ENCODE measurements around the gene CALY.
A peak's percentile ranks its signal among the peaks of the same experiment; 100 is the strongest.

Gene CALY

DNA sequence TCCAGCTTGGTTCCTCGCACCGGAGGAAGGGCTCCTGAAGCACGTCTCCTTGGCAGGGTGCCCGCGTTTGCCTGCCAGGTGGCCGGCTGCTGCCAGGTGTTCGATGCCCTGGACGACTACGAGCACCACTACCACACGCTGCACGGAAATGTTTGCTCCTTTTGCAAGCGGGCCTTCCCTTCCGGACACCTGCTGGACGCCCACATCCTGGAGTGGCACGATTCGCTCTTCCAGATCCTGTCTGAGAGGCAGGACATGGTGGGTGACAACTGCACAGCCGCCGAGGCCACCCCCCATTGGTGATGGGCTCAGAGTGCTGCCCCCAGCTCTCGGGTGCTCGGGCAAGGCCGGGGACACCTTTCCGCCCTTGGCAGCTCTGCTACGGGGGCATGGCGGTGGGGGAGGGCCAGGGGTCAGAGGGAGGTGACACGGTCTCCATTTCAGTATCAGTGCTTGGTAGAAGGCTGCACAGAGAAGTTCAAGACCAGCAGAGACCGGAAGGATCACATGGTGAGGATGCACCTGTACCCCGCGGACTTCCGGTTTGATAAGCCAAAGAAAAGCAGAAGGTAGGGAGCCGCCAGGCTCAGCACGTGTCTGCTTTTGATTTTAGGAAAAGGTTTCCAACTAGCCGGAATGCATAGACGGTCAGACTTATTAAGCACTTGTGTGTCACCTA, 26.8 kb downstream of the CALY start:
- no peak for DNase-seq

GRCh38 chr10:133309100-133309719, 27.5 kb downstream of the CALY start:
- peak; percentile 88 for DNase-seq

DNA sequence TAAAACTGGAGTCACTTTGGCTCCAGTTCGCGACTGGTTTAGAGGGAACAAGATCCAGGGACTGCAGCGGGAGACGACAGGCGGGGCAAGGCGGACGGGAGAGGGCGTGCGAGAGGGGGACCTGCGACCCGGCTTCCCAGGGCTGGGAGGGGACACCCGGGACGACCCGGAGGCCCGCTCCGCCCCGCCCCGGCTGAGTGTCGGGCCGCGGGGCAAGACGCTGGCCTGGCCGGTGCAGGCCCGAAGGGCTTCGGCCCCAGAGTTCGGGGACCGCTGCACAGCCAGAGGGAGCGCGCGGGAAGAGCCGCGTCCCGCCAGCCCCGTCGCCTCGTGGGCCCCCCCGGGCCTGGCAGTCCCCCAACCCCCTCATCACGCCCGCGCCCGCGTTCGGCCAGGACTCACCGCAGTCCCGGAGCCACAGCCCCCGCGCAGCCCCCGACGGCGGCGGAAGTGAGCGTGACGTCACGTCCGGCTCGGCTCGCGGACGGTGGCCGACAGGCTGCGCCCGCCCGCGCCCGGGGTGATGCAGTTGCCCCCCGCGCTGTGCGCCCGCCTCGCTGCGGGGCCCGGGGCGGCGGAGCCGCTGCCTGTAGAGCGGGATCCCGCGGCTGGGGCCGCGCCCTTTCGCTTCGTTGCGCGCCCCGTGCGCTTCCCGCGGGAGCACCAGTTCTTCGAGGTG, 28.1 kb downstream of the CALY start, which contains the start of the genes TUBGCP2 and ZNF511:
Gene TUBGCP2, minus strand, starts transcription at position 452 of the 679 bp plus-strand sequence. CDS start 5,931 bp downstream, outside the sequence.
Gene ZNF511, plus strand, starts transcription at position 494 of the 679 bp plus-strand sequence. Its CDS starts 30 bp downstream, at position 524.
- DNase-seq, result peak; percentile 84

GRCh38 chr10:133307776-133308420, 28.8 kb downstream of the CALY start:
- peak; percentile 89 for DNase-seq

- DNase-seq, result no peak
Measured at GRCh38 chr10:133306941-133307379, 29.7 kb downstream of the CALY start.

GRCh38 chr10:133306097-133306476, 30.6 kb downstream of the CALY start:
- DNase-seq, result no peak

- DNase-seq, result no peak
Measured at GRCh38 chr10:133303206-133303605, 33.5 kb downstream of the CALY start.

- no peak for DNase-seq
Measured at GRCh38 chr10:133302230-133302629, 34.5 kb downstream of the CALY start.

GRCh38 chr10:133299738-133300137, 37.0 kb downstream of the CALY start:
- no peak for DNase-seq

GRCh38 chr10:133299224-133299623, 37.5 kb downstream of the CALY start:
- no peak for DNase-seq

DNA sequence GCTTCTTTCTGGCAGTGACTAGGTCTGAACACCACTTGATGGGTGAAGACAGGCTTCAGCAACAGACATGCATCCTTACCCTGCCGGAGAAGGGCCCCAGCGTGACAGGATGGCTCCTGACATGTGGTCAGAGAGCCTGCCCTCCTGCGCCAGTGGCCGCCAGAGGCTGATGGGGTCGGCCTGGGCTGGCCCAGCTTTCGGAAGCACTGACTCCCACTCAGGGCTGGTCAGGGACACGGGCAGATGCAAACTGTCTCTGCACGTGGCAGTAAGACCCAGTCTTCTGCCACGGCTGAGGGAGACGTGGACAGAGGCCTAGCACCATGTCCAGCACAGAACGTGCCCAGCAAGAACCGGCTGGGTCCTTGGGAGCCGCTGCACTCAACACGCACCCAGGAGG, 38.2 kb downstream of the CALY start:
- no peak for DNase-seq

GRCh38 chr10:133297504-133297903, 39.2 kb downstream of the CALY start:
- no peak for DNase-seq

DNA sequence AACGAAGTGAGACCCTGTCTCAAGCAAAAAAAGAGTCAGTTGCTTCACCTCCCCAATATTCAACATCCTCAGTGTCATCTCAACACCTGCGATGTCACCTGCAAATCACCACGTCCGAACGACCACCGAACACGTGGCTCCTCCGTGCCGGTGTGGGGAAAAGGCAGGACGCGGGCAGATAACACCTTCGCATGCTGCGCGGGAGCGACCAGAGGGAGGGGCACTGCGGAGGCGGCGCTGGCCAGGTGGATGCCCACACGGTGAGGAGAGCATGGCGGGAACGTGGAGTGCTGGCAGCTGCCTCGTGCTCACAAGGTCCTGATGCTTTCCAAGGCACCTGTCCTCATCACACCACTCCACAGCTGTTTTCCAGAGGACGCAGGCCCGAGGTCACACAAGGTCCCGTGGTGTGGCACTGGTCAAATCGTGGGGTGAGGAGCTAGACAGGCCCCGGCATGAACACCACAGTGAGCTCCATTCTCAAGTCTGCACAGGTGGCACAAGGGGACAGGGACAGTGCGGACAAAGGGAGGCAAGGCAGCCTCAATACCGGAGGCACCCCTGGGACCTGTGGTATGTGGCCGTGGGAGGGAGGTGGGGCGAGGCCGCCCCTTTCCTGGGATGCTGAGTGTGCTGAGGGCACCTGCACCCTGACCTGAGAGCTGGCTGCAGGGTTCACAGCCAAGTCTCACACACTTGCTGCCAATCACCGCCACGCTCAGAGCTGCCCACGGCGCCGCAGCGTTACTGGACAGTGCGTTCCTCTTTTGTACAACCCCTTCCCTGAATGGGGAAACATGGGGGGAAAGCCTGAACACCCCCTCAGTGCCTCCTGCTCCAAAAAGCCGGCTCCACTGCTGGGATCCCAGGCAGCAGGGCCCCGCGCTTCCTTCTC, 41.0 kb downstream of the CALY start:
- DNase-seq, result no peak

- no peak for DNase-seq
Measured at GRCh38 chr10:133294189-133294588, 42.5 kb downstream of the CALY start.

GRCh38 chr10:133293810-133294119, 42.9 kb downstream of the CALY start:
- no peak for DNase-seq

GRCh38 chr10:133292919-133293809, 43.5 kb downstream of the CALY start:
- DNase-seq, result no peak

DNA sequence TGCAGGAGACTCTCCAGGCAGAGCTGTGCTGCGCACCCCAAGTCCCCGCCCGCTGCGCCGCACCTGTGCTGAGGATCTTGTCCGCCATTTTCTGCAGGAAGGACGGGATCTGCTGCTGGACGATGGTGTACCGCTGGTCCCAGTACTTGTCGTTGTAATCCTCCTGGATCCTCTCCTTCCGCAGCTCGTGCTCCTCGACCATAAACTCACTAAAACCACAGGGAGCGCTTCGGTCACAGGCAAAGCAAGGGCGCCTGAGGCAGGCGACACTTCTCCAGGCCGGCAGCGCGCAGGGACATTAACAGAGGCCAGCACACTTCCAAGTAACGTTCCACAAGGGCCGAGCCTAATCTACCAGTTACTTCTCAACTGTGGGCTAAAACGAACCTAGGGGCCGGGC, 46.9 kb downstream of the CALY start:
- DNase-seq, result no peak

DNA sequence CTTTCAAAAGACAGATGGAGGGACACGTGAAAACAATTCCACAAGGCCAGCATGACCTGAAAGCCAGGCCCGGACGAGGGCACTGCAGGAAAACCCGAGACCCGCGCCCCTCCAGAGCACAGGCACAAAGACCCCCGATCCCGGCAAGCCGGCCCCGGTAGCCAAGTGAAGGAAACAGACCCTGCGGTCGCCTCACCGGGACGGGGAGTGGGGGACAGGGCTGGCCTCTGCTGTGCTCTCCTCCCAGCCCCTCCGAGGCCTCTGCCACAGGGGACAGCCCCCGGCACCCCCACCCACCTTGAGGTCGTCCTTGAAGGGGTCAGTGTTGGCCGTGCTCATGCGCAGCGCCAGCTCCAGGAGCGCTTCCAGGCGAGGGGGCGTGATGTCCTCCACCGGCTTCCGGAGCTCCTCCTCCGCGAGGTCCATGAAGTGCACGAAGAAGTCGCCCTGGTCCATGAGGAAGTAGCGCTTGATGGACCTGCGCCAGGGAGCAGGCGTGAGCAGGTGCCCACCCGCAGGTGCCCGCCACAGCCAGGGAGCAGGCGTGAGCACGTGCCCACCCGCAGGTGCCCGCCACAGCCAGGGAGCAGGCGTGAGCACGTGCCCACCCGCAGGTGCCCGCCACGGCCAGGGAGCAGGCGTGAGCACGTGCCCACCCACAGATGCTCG, 48.7 kb downstream of the CALY start:
- no peak for DNase-seq

- DNase-seq, result no peak
Measured at GRCh38 chr10:133286366-133286765, 50.3 kb downstream of the CALY start.

GRCh38 chr10:133285217-133285616, 51.5 kb downstream of the CALY start:
- no peak for DNase-seq

- no peak for DNase-seq
Measured at GRCh38 chr10:133283931-133284330, 52.8 kb downstream of the CALY start.

Data from hematopoietic multipotent progenitor cell treated with erythropoietin and hydrocortisone succinate and interleukin-3 and kit ligand, for 6 days (in vitro differentiated cells).